Measurements from ENCODE around the gene PBRM1.

DNA sequence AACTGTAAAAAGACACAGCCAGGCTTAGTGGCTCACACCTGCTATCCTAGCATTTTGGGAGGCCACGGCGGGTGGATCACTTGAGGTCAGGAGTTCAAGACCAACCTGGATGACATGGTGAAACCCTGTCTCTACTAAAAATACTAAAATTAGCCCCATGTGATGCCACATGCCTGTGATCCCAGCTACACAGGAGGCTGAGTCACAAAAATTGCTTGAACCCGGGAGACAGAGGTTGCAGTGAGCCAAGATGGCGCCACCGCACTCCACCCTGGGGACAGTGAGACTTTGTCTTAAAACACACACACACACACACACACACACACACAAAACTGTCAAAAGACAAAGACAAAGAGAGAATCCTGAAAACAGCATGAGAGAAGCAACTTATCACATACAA, 38.2 kb upstream of the PBRM1 start:
- TF ChIP-seq, protein P1, sequence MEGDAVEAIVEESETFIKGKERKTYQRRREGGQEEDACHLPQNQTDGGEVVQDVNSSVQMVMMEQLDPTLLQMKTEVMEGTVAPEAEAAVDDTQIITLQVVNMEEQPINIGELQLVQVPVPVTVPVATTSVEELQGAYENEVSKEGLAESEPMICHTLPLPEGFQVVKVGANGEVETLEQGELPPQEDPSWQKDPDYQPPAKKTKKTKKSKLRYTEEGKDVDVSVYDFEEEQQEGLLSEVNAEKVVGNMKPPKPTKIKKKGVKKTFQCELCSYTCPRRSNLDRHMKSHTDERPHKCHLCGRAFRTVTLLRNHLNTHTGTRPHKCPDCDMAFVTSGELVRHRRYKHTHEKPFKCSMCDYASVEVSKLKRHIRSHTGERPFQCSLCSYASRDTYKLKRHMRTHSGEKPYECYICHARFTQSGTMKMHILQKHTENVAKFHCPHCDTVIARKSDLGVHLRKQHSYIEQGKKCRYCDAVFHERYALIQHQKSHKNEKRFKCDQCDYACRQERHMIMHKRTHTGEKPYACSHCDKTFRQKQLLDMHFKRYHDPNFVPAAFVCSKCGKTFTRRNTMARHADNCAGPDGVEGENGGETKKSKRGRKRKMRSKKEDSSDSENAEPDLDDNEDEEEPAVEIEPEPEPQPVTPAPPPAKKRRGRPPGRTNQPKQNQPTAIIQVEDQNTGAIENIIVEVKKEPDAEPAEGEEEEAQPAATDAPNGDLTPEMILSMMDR (IDR thresholded peaks at IDR 0.05): no peak
- no peak for TF ChIP-seq POLR2AphosphoS5 (IDR thresholded peaks at IDR 0.05)
